ENCODE data around the gene LAT. TPM values are rescaled to one million over a fixed set of nuclear protein-coding genes. Genes with fewer than 3 reads are reported as not detected.
A peak's percentile ranks its signal among the peaks of the same experiment; 100 is the strongest.

LAT gene
- total RNA-seq, 1 experiment from 2014 or later, result 3.7 TPM

DNA sequence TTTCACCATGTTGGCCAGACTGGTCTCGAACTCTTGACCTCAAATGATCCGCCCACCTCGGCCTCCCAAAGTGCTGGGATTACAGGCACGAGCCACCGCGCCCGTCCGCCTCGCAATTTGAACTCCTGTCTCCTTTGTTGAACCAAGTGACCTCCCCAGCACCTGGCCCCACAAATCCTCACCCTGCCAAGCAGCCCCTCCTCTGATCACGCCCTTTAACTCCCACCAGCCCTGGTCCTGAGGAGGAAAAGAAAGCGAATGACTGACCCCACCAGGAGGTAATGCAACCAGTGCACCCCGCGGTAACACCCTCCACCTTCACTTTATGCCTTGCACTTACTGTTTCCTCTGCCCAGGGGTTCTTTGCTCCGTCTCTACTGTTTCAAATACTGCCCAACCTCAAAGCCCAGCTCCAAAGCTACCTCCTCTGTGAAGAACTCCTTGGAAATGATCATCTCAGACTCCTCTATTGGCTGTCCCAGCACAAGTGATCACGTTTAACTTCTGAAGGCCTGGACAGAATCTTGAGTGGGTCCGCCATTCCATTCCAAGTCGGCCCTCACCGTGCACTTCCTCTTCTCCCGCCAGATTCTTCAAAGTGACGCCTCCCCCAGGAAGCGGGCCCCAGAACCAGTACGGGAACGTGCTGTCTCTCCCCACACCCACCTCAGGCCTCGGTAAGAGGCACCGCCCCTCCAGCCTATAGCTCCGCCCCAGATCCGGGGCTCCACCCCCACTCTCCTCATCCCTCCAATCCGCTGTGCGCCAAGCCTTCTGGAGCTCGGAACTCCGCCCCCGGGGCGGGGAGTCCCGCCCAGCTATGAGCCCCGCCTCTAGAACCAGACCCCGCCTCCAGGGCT, 48.7 kb upstream of the LAT start:
- H3K9me3 ChIP-seq (ENCODE audit: control insufficient read depth, insufficient read depth, low read depth, low read length), result no peaks in the 10 kb centered on the region
- intact Hi-C loops (cut with micrococcal nuclease; ENCODE audit: unreplicated experiment), result no loop called here
- H3K4me1 ChIP-seq (ENCODE audit: control insufficient read depth, insufficient read depth, low read length), result no peaks in the 10 kb centered on the region
- no peak for TF ChIP-seq SIN3A (IDR thresholded peaks at IDR 0.05; ENCODE audit: borderline replicate concordance, insufficient read depth, low read depth, low read length)
- no peak for TF ChIP-seq TCF7L2 (IDR thresholded peaks at IDR 0.05; ENCODE audit: low read depth, low read length)
- no peak for TF ChIP-seq POLR2AphosphoS5 (IDR thresholded peaks at IDR 0.05; ENCODE audit: low read depth, low read length)
- TF ChIP-seq, protein P1, sequence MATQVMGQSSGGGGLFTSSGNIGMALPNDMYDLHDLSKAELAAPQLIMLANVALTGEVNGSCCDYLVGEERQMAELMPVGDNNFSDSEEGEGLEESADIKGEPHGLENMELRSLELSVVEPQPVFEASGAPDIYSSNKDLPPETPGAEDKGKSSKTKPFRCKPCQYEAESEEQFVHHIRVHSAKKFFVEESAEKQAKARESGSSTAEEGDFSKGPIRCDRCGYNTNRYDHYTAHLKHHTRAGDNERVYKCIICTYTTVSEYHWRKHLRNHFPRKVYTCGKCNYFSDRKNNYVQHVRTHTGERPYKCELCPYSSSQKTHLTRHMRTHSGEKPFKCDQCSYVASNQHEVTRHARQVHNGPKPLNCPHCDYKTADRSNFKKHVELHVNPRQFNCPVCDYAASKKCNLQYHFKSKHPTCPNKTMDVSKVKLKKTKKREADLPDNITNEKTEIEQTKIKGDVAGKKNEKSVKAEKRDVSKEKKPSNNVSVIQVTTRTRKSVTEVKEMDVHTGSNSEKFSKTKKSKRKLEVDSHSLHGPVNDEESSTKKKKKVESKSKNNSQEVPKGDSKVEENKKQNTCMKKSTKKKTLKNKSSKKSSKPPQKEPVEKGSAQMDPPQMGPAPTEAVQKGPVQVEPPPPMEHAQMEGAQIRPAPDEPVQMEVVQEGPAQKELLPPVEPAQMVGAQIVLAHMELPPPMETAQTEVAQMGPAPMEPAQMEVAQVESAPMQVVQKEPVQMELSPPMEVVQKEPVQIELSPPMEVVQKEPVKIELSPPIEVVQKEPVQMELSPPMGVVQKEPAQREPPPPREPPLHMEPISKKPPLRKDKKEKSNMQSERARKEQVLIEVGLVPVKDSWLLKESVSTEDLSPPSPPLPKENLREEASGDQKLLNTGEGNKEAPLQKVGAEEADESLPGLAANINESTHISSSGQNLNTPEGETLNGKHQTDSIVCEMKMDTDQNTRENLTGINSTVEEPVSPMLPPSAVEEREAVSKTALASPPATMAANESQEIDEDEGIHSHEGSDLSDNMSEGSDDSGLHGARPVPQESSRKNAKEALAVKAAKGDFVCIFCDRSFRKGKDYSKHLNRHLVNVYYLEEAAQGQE (IDR thresholded peaks at IDR 0.05; ENCODE audit: insufficient read depth in 1 of 2, low read depth in 2 of 2, low read length in 1 of 2), result no peak
- TF ChIP-seq, protein P2, sequence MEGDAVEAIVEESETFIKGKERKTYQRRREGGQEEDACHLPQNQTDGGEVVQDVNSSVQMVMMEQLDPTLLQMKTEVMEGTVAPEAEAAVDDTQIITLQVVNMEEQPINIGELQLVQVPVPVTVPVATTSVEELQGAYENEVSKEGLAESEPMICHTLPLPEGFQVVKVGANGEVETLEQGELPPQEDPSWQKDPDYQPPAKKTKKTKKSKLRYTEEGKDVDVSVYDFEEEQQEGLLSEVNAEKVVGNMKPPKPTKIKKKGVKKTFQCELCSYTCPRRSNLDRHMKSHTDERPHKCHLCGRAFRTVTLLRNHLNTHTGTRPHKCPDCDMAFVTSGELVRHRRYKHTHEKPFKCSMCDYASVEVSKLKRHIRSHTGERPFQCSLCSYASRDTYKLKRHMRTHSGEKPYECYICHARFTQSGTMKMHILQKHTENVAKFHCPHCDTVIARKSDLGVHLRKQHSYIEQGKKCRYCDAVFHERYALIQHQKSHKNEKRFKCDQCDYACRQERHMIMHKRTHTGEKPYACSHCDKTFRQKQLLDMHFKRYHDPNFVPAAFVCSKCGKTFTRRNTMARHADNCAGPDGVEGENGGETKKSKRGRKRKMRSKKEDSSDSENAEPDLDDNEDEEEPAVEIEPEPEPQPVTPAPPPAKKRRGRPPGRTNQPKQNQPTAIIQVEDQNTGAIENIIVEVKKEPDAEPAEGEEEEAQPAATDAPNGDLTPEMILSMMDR (IDR thresholded peaks at IDR 0.05), result no peak
- POLR2A ChIA-PET, result interaction anchor here (0.6 kb wide), 1 partner anchor 26 kb away, joined by 14 read pairs; no protein-coding TSS in a partner anchor
- peak overlapping the region in 1 of 2 experiments; percentile 23; a peak in 2 of 4 replicates for H3K4me3 ChIP-seq (ENCODE audit: low read depth in 2 of 2, low read length in 2 of 2)
- BruUV-seq (replicated peaks), result no TSS peak
- H3K36me3 ChIP-seq (ENCODE audit: control insufficient read depth, insufficient read depth, low read length), result no peaks in the 10 kb centered on the region
- CTCF ChIA-PET, result interaction anchor here (0.6 to 1.0 kb wide), 4 partner anchors 9 to 63 kb away, joined by 3 to 6 read pairs (median 3); no protein-coding TSS in a partner anchor
- peak; percentile 85 for ATAC-seq
- H3K27ac ChIP-seq (ENCODE audit: low read length), result no peak overlapping the region
- in situ Hi-C loops (cut with HindIII; ENCODE audit: low pct_unique_long_range_greater_than_20kb, low sequenced_read_pairs), result no loop called here
- no peaks in the 10 kb centered on the region for H3K27me3 ChIP-seq (ENCODE audit: control insufficient read depth, insufficient read depth, low read length)
- no peak for DNase-seq (ENCODE audit: low read depth, low spot score)

DNA sequence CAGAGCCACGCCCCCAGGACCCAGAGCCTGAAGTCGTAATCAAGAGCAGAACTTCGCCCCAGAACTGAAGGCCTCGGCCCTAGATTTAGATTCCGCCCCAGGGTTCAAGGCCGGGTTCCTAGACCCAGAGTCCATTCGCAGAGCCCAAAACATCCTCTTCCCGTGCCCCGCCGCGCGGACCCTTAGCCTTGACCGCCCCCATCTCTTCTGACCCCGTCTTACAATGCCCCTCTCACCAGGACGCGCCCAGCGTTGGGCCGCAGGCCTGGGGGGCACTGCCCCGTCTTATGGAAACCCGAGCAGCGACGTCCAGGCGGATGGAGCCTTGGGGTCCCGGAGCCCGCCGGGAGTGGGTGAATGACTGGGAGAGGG, 48.1 kb upstream of the LAT start:
- DNase-seq (ENCODE audit: low read depth, low spot score) (no peak), ATAC-seq (no peak)
- no peaks in the 10 kb centered on the region for H3K4me1 ChIP-seq (ENCODE audit: control insufficient read depth, insufficient read depth, low read length)
- TF ChIP-seq, protein P2 (IDR thresholded peaks at IDR 0.05), result no peak
- TF ChIP-seq SIN3A (IDR thresholded peaks at IDR 0.05; ENCODE audit: borderline replicate concordance, insufficient read depth, low read depth, low read length), result no peak
- TF ChIP-seq, protein P1 (IDR thresholded peaks at IDR 0.05; ENCODE audit: insufficient read depth in 1 of 2, low read depth in 2 of 2, low read length in 1 of 2), result no peak
- no peak for TF ChIP-seq POLR2AphosphoS5 (IDR thresholded peaks at IDR 0.05; ENCODE audit: low read depth, low read length)
- no peak for TF ChIP-seq TCF7L2 (IDR thresholded peaks at IDR 0.05; ENCODE audit: low read depth, low read length)
- H3K4me3 ChIP-seq (ENCODE audit: low read depth in 2 of 2, low read length in 2 of 2), result no peak overlapping the region
- ChIA-PET CTCF (interaction anchor here (0.6 to 1.0 kb wide), 3 partner anchors 8 to 61 kb away, joined by 3 to 6 read pairs (median 3); no protein-coding TSS in a partner anchor), POLR2A (no interaction called here)
- no TSS peak for BruUV-seq (replicated peaks)
- no peak overlapping the region for H3K27ac ChIP-seq (ENCODE audit: low read length)
- intact Hi-C loops (cut with micrococcal nuclease; ENCODE audit: unreplicated experiment) (no loop called here), in situ Hi-C loops (cut with HindIII; ENCODE audit: low pct_unique_long_range_greater_than_20kb, low sequenced_read_pairs) (no loop called here)
- no peaks in the 10 kb centered on the region for H3K9me3 ChIP-seq (ENCODE audit: control insufficient read depth, insufficient read depth, low read depth, low read length)
- no peaks in the 10 kb centered on the region for H3K36me3 ChIP-seq (ENCODE audit: control insufficient read depth, insufficient read depth, low read length)
- no peaks in the 10 kb centered on the region for H3K27me3 ChIP-seq (ENCODE audit: control insufficient read depth, insufficient read depth, low read length)
